HG03354 (cell line): ENCODE data around the gene SETMAR.
"Not testable (repeated sequence)": the region's sequence is repeated elsewhere in the genome, so short reads cannot be mapped to it uniquely, and the experiment has no call there.

Experiments
- ATAC-seq: cut with Tn5 transposase; IDR thresholded peaks from one replicate; pipeline ENCODE4 v1.9.1; 2021; ENCODE audit warnings: mild to moderate bottlenecking; ENCODE audit not compliant: unreplicated experiment, poor library complexity, severe bottlenecking

Gene SETMAR

GRCh38 chr3:4303187-4304123 is at the start of gene SETMAR:
TSS of gene SETMAR (plus strand) at chr3:4303369. CDS start at chr3:4303371, 2 bp downstream.
- peak; percentile 99 for ATAC-seq

- no peak for ATAC-seq
Measured at GRCh38 chr3:4261406-4261805, 41.8 kb upstream of the SETMAR start.

GRCh38 chr3:4264040-4264439 is 39.1 kb upstream of the SETMAR start:
- no peak for ATAC-seq

- peak; percentile 76 for ATAC-seq
Measured at GRCh38 chr3:4270720-4271119, 32.4 kb upstream of the SETMAR start.

- ATAC-seq, result no peak
Measured at GRCh38 chr3:4271834-4272233, 31.3 kb upstream of the SETMAR start.

- ATAC-seq, result no peak
Measured at GRCh38 chr3:4279516-4280105, 23.6 kb upstream of the SETMAR start.

GRCh38 chr3:4281991-4282390 is 21.2 kb upstream of the SETMAR start:
- no peak for ATAC-seq

GRCh38 chr3:4284865-4285264 is 18.3 kb upstream of the SETMAR start:
- no peak for ATAC-seq

GRCh38 chr3:4289044-4289443 is 14.1 kb upstream of the SETMAR start:
- no peak for ATAC-seq

- ATAC-seq, result peak; percentile 85
Measured at GRCh38 chr3:4290272-4290893, 12.8 kb upstream of the SETMAR start.

GRCh38 chr3:4292301-4292700 is 10.9 kb upstream of the SETMAR start:
- ATAC-seq, result no peak

- no peak for ATAC-seq
Measured at GRCh38 chr3:4294616-4295327, 8.4 kb upstream of the SETMAR start.

- not testable (repeated sequence) for ATAC-seq
Measured at GRCh38 chr3:4296454-4296853, 6.7 kb upstream of the SETMAR start.

- no peak for ATAC-seq
Measured at GRCh38 chr3:4297486-4297885, 5.7 kb upstream of the SETMAR start.

- no peak for ATAC-seq
Measured at GRCh38 chr3:4302747-4303146, 422 bp upstream of the SETMAR start.

GRCh38 chr3:4305210-4305609 is 2.0 kb downstream of the SETMAR start:
- ATAC-seq, result not testable (repeated sequence)

- ATAC-seq, result no peak
Measured at GRCh38 chr3:4306091-4306490, 2.9 kb downstream of the SETMAR start.

GRCh38 chr3:4306860-4307259 is 3.7 kb downstream of the SETMAR start:
- ATAC-seq, result no peak

GRCh38 chr3:4309491-4310128 is 6.4 kb downstream of the SETMAR start:
- ATAC-seq, result peak; percentile 64

GRCh38 chr3:4310971-4311370 is 7.8 kb downstream of the SETMAR start:
- no peak for ATAC-seq
